Chondrocyte (in vitro differentiated cells): ENCODE measurements around the gene B4GALT7. TPM values are rescaled to one million over a fixed set of nuclear protein-coding genes. Genes with fewer than 3 reads are reported as not detected.
"Not testable (repeated sequence)": the region's sequence is repeated elsewhere in the genome, so short reads cannot be mapped to it uniquely, and the experiment has no call there.

Experiments used
- DNase-seq: peaks from one replicate; pipeline ENCODE4 v3.0.0; 2021; ENCODE audit warnings: mixed read lengths, low spot score
- H3K27ac Mint-ChIP-seq: one replicate; pipeline ENCODE4 v1.8.0; 2021; ENCODE audit warnings: mild to moderate bottlenecking, moderate library complexity, mixed read lengths; ENCODE audit not compliant: unreplicated experiment
- H3K27me3 Mint-ChIP-seq: 2 replicates; pipeline ENCODE4 v1.8.0; 2021; ENCODE audit warnings: low read depth, mixed read lengths
- H3K36me3 Mint-ChIP-seq: 2 replicates; pipeline ENCODE4 v1.8.0; 2021; ENCODE audit warnings: low read depth, mixed read lengths
- H3K4me1 Mint-ChIP-seq: 2 replicates; pipeline ENCODE4 v1.8.0; 2021; ENCODE audit warnings: low read depth, mild to moderate bottlenecking, mixed read lengths
- H3K4me3 Mint-ChIP-seq: one replicate; pipeline ENCODE4 v1.8.0; 2021; ENCODE audit warnings: mild to moderate bottlenecking, moderate library complexity, mixed read lengths; ENCODE audit not compliant: unreplicated experiment
- H3K9me3 Mint-ChIP-seq: 2 replicates; pipeline ENCODE4 v1.8.0; 2021; ENCODE audit warnings: low read depth, mixed read lengths
- CTCF ChIP-seq: fragments of 200-600 bp; sonication (generic); IDR thresholded peaks from 2 replicates; pipeline ENCODE4 v1.5.0; 2021; ENCODE audit warnings: antibody characterized with exemption, mild to moderate bottlenecking, moderate library complexity
- total RNA-seq: library from RNA; stranded (reverse); gene quantifications from 3 replicates; pipeline ENCODE4 v1.2.1, GENCODE V29; 2021

The B4GALT7 gene
- total RNA-seq, 1 donor from 2014 or later: 43.9 TPM

GRCh38 chr5:177612215-177612673 lies 12.3 kb downstream of the B4GALT7 start:
- Mint-ChIP-seq H3K27me3 (no peaks in the 10 kb centered on the region), H3K4me1 (peaks cover 8% of the 10 kb centered on the region), H3K4me3 (no peak overlapping the region), H3K36me3 (peaks cover 3% of the 10 kb centered on the region), H3K27ac (no peak overlapping the region), H3K9me3 (no peaks in the 10 kb centered on the region)
- DNase-seq: no peak
- TF ChIP-seq CTCF: no peak

DNA sequence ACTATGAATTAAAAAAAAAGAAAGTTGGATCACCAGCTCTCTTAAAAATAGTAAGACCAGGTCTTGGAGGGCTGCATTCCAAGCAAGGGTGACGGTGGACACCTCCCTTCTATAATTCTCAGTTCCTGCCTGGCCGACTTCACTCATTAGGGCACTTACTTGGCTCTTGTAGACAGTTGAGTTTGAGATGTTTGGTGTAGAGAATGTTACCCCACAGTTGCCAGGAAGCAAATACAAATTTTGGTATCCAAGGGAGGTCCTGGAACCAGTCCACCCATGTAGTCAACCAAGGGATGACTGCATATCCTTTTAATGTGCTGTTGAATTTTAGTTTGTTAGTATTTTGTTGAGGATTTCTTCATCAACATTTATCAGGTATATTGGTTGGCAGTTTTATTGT lies 20.6 kb downstream of the B4GALT7 start:
- no peak for TF ChIP-seq CTCF
- H3K9me3 Mint-ChIP-seq: peaks cover 5% of the 10 kb centered on the region
- H3K4me1 Mint-ChIP-seq: no peaks in the 10 kb centered on the region
- H3K27ac Mint-ChIP-seq: no peak overlapping the region
- DNase-seq: no peak
- H3K27me3 Mint-ChIP-seq: no peaks in the 10 kb centered on the region
- no peak overlapping the region for H3K4me3 Mint-ChIP-seq
- H3K36me3 Mint-ChIP-seq: peaks cover 48% of the 10 kb centered on the region

- H3K27ac Mint-ChIP-seq, H3K27me3 Mint-ChIP-seq, H3K9me3 Mint-ChIP-seq, H3K4me1 Mint-ChIP-seq, DNase-seq, H3K4me3 Mint-ChIP-seq: not testable (repeated sequence)
- peaks cover 37% of the 10 kb centered on the region for H3K36me3 Mint-ChIP-seq
Observed at GRCh38 chr5:177624172-177624571, 24.2 kb downstream of the B4GALT7 start.

- H3K36me3 Mint-ChIP-seq: peaks cover 14% of the 10 kb centered on the region
- DNase-seq, H3K4me3 Mint-ChIP-seq: not testable (repeated sequence)
Observed at GRCh38 chr5:177630186-177630585, 30.3 kb downstream of the B4GALT7 start.

GRCh38 chr5:177634912-177635311 lies 35.0 kb downstream of the B4GALT7 start:
- Mint-ChIP-seq H3K9me3 (peaks cover 17% of the 10 kb centered on the region), H3K36me3 (peaks cover 20% of the 10 kb centered on the region)
- DNase-seq, H3K4me3 Mint-ChIP-seq, H3K27ac Mint-ChIP-seq, H3K27me3 Mint-ChIP-seq, H3K4me1 Mint-ChIP-seq: not testable (repeated sequence)

More at GRCh38 chr5:177630186-177630585, 30.3 kb downstream of the B4GALT7 start:
- H3K9me3 Mint-ChIP-seq, H3K27ac Mint-ChIP-seq, H3K27me3 Mint-ChIP-seq, H3K4me1 Mint-ChIP-seq: not testable (repeated sequence)

DNA sequence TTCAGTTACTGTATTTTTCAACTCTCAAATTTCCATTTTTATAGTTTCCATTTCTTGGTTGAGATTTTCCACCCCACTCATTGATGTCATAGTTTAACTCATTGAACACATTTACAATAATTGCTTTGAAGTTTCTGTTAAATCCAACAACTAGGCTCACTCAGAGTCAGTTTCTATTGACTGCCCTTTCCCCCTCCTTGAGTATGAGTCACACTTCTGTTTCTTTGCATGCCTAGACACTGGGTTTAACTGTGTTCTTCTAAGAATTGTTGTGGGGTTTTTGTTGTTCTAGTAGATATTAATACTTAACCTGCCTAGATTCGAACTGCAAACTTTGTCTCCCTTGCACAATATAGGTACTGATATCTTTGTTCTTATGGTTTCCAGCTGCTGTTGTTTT lies 45.5 kb downstream of the B4GALT7 start:
- not testable (repeated sequence) for H3K36me3 Mint-ChIP-seq, H3K27ac Mint-ChIP-seq, H3K27me3 Mint-ChIP-seq, DNase-seq, H3K4me1 Mint-ChIP-seq, H3K4me3 Mint-ChIP-seq, H3K9me3 Mint-ChIP-seq

DNA sequence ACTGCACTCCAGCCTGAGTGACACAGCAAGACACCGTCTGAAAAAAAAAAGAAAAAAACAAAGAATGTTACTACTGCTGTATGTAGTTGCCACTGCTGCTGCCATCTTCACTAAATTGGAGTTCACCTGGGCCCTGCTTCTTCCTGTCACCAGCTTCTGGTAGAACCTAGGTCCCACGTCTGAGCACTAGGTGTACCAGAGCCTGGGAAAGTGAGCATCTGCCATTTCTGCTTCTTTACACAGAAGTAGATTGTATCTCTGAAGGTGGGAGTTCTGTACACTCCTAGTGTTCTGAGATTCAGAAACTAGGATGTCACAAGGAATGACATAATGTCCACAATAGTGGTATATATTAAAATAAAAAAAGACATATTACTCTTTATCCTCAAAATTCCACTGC lies 51.3 kb downstream of the B4GALT7 start:
- not testable (repeated sequence) for H3K27ac Mint-ChIP-seq, H3K27me3 Mint-ChIP-seq, DNase-seq, H3K4me1 Mint-ChIP-seq, H3K36me3 Mint-ChIP-seq, H3K9me3 Mint-ChIP-seq, H3K4me3 Mint-ChIP-seq

DNA sequence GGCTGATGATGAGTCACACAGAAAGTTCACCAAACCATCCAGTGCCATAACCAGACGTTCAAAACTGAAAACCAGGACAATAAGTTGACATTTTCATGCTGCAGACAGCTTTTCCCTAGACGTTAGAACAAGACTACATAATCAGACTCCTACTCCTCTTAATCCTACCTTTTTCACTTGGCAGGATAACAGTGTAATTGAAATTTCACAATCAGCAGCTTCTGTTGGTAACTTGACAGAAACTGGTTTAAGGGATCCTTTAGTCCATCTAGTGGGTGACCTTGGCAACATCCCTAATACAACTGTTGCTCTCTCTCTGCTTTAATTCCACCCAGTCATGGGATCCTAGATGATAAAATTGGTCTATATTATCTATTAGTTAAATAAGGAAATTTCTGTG lies 57.9 kb downstream of the B4GALT7 start:
- H3K27me3 Mint-ChIP-seq, H3K4me1 Mint-ChIP-seq, H3K9me3 Mint-ChIP-seq, H3K36me3 Mint-ChIP-seq, H3K4me3 Mint-ChIP-seq, DNase-seq, H3K27ac Mint-ChIP-seq: not testable (repeated sequence)
- TF ChIP-seq CTCF: peak; percentile 12

DNA sequence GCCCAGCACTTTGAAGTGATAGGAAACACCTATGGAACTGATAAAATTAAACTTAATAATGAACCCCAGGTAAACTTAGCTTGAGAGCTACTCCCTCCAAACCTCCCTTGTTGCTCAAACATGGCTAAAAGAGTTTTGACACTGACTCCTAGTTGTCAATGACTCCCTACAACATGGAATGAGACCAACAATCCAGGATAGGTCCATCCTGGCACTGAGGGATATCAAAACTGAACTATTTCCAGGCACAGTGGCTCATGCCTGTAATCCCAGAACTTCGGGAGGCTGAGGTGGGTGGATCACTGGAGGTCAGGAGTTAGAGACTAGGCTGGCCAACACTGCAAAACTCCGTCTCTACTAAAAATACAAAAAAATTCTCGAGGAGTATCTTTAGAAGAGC lies 58.6 kb downstream of the B4GALT7 start:
- not testable (repeated sequence) for H3K27me3 Mint-ChIP-seq, H3K9me3 Mint-ChIP-seq, H3K4me1 Mint-ChIP-seq, H3K36me3 Mint-ChIP-seq, DNase-seq, H3K27ac Mint-ChIP-seq, H3K4me3 Mint-ChIP-seq
